DMS 273 treated with DMSO at 0.1 percent for 48 hours (cell line): Measurements from ENCODE around the gene EPHB3.

Experiments
- DNase-seq: peaks from one replicate; lab custom pipeline; 2025; lab: John Stamatoyannopoulos, UW

The EPHB3 gene

GRCh38 chr3:184543843-184544512 lies 17.6 kb upstream of the EPHB3 start:
- peak; percentile 80 for DNase-seq

DNA sequence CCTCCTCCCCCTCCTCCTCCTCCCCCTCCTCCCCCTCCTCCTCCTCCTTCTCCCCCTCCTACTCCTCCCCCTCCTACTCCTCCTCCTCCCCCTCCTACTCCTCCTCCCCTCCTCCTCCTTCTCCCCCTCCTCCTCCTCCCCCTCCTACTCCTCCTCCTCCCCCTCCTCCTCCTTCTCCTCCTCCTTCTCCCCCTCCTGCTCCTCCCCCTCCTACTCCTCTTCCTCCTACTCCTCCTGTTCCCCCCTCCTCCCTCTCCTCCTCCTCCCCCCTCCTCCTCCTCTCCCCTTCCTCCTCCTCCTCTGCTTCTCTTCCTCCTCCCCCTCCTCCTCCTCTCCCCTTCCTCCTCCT lies 17.1 kb upstream of the EPHB3 start:
- DNase-seq = no peak

GRCh38 chr3:184545769-184546168 lies 15.8 kb upstream of the EPHB3 start:
- DNase-seq = no peak

GRCh38 chr3:184546252-184546651 lies 15.3 kb upstream of the EPHB3 start:
- no peak for DNase-seq

GRCh38 chr3:184549796-184550577 lies 11.6 kb upstream of the EPHB3 start:
- DNase-seq = no peak

DNA sequence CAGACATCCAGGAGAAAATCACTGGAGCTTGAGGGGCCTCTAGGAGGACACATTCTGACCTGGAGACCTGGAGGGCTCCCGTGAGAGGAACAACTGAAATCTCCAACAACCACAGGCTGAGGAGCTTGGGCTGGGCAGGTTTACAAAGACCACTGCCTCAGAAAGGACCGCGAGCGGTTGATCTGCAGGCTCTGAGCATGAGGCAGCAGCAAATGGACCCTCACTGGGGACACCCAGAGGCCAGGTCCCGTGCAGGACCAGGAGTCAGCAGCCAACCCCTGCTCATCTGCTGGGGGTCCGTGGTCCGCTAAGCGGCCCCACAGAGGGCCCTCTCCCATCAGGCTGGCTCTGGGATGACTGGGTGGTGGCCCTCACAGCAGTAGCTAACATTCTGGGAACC lies 10.5 kb upstream of the EPHB3 start:
- DNase-seq = no peak

DNA sequence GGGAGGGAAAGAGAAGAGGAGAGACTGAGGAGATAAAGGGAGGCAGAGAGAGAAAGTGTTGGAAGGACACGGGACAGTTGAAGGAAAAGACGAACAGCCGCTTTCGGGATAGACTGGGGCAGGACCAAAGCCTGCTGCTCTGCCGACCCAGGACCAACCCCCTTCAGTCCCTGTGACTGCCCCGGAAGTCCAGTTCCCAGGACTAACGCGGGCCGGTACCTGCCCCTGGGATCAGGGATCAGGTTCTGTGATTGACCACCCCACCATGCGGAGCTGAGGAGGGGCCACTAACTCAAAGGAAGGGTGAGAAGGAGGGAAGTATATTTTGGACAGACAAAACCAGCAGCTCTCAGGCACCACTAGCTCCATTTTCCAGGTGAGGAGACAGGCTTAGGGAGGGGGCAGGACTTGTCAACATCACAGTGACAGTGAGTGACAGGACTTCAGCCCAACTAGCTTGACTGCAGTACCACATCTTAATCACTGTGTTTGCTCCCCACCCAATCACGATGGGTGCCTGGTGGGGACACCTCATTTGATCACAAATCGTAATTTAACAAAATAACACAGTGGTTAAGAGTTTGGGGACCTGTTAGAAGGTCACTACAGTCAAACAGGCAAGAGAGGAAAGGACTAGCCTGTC lies 9.8 kb upstream of the EPHB3 start:
- no peak for DNase-seq

DNA sequence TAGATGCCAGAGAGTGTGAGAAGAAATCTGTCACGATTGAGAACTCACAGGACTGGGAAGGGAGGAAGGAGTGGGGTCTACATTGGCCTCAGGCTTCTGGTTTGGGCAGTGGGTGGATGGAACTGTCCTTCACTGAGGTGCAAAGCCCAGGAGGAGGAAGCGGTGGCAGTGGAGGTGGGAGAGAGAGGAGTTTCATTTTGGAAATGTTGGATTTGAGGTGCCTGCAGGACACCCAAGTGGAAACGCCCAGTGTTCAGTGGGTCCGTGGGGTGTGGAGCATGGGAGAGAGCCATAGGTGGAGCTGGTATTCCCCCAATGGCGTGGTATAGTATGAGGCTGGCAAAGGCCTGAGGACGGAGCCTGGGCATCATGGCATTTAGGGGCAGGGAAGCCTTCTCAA lies 9.3 kb upstream of the EPHB3 start:
- DNase-seq = no peak

DNA sequence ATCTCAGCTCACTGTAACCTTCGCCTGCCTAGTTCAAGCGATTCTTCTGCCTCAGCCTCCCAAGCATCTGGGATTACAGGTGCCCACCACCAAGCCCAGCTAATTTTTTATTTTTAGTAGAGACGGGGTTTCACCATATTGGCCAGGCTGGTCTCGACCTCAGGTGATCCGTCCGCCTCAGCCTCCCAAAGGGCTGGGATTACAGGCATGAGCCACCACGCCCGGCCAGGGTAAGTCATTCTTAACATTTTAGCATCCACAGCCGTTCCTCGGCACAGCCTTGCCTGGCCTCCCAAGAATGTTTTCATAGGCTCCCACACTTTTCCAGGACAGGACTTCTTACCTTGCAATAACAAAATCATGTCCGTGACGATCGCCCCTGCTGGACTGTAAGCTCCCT lies 8.7 kb upstream of the EPHB3 start:
- DNase-seq = no peak

DNA sequence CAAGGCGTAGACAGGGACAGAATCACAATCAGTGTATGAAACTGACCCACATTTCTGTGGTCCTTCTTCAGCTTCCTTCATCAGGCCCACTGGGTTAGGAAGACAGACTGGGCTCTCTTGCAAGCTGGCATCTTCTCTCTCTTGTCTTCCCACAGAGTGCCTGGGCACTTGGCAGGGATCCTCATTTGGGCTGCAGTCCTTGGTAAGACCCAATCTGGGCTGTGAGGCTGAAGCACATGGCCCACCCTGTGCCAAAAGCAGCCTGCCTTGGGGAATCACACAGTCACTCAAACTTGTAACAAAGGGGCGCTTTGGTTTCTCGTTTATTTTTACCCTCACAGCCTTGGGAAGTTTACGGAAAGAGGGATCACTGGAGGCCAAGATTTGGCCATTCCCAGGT lies 8.2 kb upstream of the EPHB3 start:
- no peak for DNase-seq

DNA sequence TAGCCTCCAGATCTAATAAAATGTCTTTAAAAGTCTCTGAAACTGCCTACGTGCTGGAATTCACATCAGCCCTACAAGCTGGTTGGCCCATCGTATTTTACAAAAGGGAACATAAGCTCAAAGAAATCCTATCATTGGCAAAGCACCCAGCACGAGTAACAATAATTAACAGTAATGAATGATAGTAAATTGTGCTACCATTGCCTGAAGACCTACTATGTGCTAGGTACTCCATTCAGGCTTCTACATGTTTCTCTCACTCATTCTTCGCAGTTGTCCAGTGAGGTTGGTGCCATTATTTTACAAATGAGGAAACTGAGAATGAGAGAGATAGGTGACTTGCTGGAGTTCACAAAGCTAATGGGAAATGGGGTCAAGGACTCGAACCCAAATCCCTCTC lies 7.1 kb upstream of the EPHB3 start:
- DNase-seq = no peak

DNA sequence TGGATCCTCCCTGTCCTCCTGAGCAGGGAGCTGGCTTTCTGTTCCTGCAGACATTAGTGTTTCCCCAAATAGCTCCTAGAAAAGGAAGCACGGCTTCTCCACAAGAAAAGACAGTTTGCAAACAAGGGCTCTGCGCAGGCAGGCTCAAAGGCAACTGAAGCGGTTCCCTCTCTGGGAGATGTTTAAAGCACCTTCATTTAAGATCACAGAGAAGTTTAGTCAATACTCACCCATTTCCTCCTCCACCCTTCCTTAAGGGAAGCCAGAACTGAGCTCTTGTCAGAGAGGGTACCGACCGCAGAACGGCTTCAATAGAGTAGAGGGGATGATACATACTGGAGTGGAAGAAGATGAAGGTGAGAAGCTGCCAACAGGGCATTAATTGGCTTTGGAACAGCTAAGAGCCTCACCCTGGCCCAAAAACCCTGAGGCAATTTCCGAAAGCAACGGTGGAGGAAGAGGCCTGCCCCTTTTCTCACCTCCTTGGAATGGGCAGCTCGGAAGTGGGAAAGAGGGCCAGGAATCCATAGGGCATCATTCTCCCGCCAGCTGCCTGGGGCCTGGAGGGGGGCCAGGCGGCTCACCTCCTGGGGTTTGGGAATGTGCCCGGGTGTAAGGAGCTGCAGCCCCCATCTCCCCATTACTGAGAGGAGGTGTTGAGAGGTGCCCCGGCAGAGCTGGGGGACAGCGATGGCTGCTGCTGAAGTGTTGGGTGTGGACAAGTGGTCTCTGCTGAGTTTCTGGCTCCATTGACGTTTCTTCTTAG lies 4.8 kb upstream of the EPHB3 start:
- DNase-seq = no peak

- DNase-seq = no peak
These were observed 4.1 kb upstream of the EPHB3 start for GRCh38 chr3:184557348-184557950.

DNA sequence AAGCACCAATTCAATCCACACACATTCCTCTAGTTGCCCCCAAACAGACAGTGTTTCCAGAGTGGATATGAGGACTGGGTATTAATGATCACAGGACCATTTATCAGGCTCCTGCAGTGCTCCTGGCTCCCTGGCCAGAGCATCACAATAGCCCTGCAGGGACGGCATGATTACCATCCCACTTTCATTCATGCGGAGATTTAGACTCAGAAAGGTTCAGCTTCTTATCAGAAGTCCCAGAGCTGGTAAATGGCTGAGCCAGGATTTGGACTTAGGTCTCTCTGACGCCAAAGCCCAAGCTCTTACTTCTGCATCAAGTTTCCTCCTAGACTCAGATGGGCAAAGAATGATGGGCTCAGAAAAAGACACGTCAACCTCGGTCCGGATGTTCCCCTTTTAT lies 2.9 kb upstream of the EPHB3 start:
- DNase-seq = no peak

- DNase-seq = no peak
These were observed 2.2 kb upstream of the EPHB3 start for GRCh38 chr3:184559336-184559735.

DNA sequence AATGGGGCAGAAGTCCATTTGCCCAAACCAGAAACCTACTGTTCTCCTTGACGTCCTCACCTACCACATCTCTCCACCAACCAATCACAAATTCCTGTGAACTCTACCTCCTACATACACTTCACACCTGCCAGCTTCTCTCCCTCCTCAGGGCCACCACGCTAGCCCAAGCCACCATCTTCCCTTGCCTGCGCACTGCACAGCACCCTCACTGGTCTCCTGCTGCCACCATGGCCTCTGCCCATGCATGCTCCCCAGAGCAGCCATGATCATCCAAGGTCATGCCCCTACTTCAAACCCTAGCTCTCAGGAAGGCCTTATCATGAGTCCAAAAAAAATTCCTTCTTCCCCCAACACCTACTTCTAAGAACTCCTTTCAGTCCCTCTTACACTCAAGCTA lies 1.1 kb upstream of the EPHB3 start:
- DNase-seq = no peak

- DNase-seq = no peak
These were observed 610 bp downstream of the EPHB3 start for GRCh38 chr3:184561913-184562877.

DNA sequence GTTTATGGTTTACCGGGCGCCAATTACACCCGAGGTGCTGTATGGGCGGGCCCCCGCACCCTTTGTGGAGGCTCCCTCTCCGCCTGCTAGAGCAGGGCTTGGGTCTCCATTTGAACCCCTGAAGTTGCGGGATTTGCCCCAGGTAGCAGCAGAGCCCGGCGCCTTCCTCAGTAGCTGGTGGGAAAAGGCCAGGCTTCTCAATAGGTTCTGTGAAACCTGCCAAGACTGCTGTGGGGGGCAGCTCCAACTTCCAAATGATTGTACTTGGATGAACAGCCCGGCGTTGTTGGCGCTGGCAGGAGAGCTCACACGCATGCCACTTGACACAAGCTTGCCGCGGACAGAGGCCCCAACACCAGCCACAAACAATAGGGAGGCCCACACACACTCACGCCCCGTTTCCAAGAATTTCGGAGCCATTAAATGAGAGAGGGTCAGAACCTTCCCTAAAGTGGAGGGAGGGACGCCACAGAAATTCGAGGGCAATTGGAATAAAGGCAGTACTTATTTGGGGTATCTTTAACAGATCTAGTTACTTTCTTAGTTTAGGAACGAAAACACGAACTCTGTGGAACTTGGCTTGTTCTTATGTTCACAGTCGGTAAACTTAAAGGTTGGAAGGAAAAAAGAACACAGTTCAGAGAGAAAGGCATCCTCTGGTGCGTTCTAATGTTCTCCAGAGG lies 1.4 kb downstream of the EPHB3 start:
- DNase-seq = no peak

- DNase-seq = no peak
These were observed 2.0 kb downstream of the EPHB3 start for GRCh38 chr3:184563561-184563925.

GRCh38 chr3:184563941-184564684 lies 2.5 kb downstream of the EPHB3 start:
- DNase-seq = no peak
